PC-9 (cell line): Measurements from ENCODE around the gene OSTM1. TPM values are rescaled to one million over a fixed set of nuclear protein-coding genes. Genes with fewer than 3 reads are reported as not detected.

Source experiments
- BruUV-seq: library from RNA; stranded (reverse); fragments of 400-500 nt; replicated peaks from 2 replicates; lab custom pipeline; 2021; lab: Mats Ljungman, UMichigan
- CTCF ChIA-PET: fragments of 300-600 bp; sonication (Branson Sonifier 250); formaldehyde crosslinking; loops from one replicate; lab custom pipeline; 2022; ENCODE audit warnings: antibody characterized with exemption; lab: Charles Lee
- POLR2A ChIA-PET: fragments of 300-600 bp; sonication (Branson Sonifier 250); formaldehyde crosslinking; loops from one replicate; lab custom pipeline; 2022; ENCODE audit warnings: antibody characterized with exemption; ENCODE audit not compliant: unreplicated experiment; lab: Charles Lee
- DNase-seq, 2 experiments: peaks; one replicate each; pipeline versions ENCODE4 v3.0.0 to v3.0.0-alpha.2; 2015 to 2022; ENCODE audit warnings: mixed read lengths in 1 of 2
- H2AFZ ChIP-seq: fragments of 200-600 bp; sonication (generic); 2 replicates; pipeline ENCODE4 v1.8.1; 2017; ENCODE audit warnings: antibody characterized with exemption
- H3F3A ChIP-seq: fragments of 200-600 bp; sonication (generic); 2 replicates; pipeline ENCODE4 v1.8.1; 2017; ENCODE audit warnings: antibody characterized with exemption, mild to moderate bottlenecking, low read depth; ENCODE audit not compliant: insufficient read depth
- H3K27ac ChIP-seq: fragments of 200-600 bp; sonication (generic); 2 replicates; pipeline ENCODE4 v1.6.1; 2016; ENCODE audit warnings: mixed run types
- H3K27me3 ChIP-seq: fragments of 200-600 bp; sonication (generic); 2 replicates; pipeline ENCODE4 v1.6.1; 2016; ENCODE audit warnings: low read depth, mixed run types; ENCODE audit not compliant: insufficient read depth
- H3K36me3 ChIP-seq: fragments of 200-600 bp; sonication (generic); 2 replicates; pipeline ENCODE4 v1.6.1; 2016; ENCODE audit warnings: low read depth, mixed run types
- H3K4me1 ChIP-seq: fragments of 200-600 bp; sonication (generic); replicated peaks from 2 replicates; pipeline ENCODE4 v1.6.1; 2016; ENCODE audit warnings: mixed run types; ENCODE audit not compliant: insufficient read depth
- H3K4me2 ChIP-seq: fragments of 200-600 bp; sonication (generic); 2 replicates; pipeline ENCODE4 v1.6.1; 2017; ENCODE audit warnings: mixed run types
- H3K4me3 ChIP-seq: fragments of 200-600 bp; sonication (generic); 2 replicates; pipeline ENCODE4 v1.6.1; 2016; ENCODE audit warnings: mixed run types
- H3K79me2 ChIP-seq: fragments of 200-600 bp; sonication (generic); 2 replicates; pipeline ENCODE4 v1.6.1; 2017; ENCODE audit warnings: low read depth, mixed run types
- H3K9me2 ChIP-seq: fragments of 200-600 bp; sonication (generic); 2 replicates; pipeline ENCODE4 v1.8.1; 2017; ENCODE audit warnings: mild to moderate bottlenecking; ENCODE audit not compliant: insufficient read depth
- H3K9me3 ChIP-seq: fragments of 200-600 bp; sonication (generic); 2 replicates; pipeline ENCODE4 v1.8.1; 2016; ENCODE audit warnings: low read depth; ENCODE audit not compliant: insufficient read depth
- H4K20me1 ChIP-seq: fragments of 200-600 bp; sonication (generic); 2 replicates; pipeline ENCODE4 v1.8.1; 2017; ENCODE audit not compliant: insufficient read depth
- CTCF ChIP-seq: fragments of 200-600 bp; sonication (generic); conservative IDR thresholded peaks from 2 replicates; pipeline ENCODE4 v1.6.1; 2017; ENCODE audit warnings: mixed run types, antibody characterized with exemption, mild to moderate bottlenecking, moderate library complexity
- EZH2 ChIP-seq: fragments of 200-600 bp; sonication (generic); IDR thresholded peaks from 2 replicates; pipeline ENCODE4 v1.8.0; 2017; ENCODE audit warnings: antibody characterized with exemption, low read depth
- intact Hi-C: fragments of 100-400 bp; cut with micrococcal nuclease; formaldehyde crosslinking; loops from one replicate; pipeline ENCODE4 v1.10.0; 2022; ENCODE audit not compliant: unreplicated experiment
- total RNA-seq: library from RNA; stranded (reverse); gene quantifications from 2 replicates; pipeline ENCODE4 v1.2.3, GENCODE V29; 2021

The OSTM1 gene
- total RNA-seq, 1 experiment from 2014 or later, result 13.7 TPM

- Histone ChIP-seq H3F3A (peaks cover 11% of the 10 kb centered on the region), H3K4me2 (no peak overlapping the region), H3K79me2 (peaks cover 12% of the 10 kb centered on the region), H3K27ac (no peak overlapping the region), H3K9me3 (no peaks in the 10 kb centered on the region), H3K36me3 (no peaks in the 10 kb centered on the region), H3K9me2 (no peaks in the 10 kb centered on the region), H3K4me3 (no peak overlapping the region), H4K20me1 (no peaks in the 10 kb centered on the region), H2AFZ (no peak overlapping the region), H3K4me1 (peaks cover 41% of the 10 kb centered on the region), H3K27me3 (no peaks in the 10 kb centered on the region)
- TF ChIP-seq EZH2 (no peak), CTCF (no peak)
- DNase-seq, result peak in 1 of 2 experiments; percentile 4
- intact Hi-C loops, result no loop called here
- BruUV-seq, result no TSS peak
- CTCF ChIA-PET, result interaction anchor here (0.6 kb wide), 1 partner anchor 1520 kb away, joined by 4 read pairs; no protein-coding TSS in a partner anchor
- POLR2A ChIA-PET, result no interaction called here
Measured at GRCh38 chr6:108078191-108078590, 3.6 kb upstream of the OSTM1 start.

- H3K4me1 ChIP-seq, result peaks cover 17% of the 10 kb centered on the region
- peak overlapping the region; percentile 100 for H2AFZ ChIP-seq
- BruUV-seq, result no TSS peak
- H3K27me3 ChIP-seq, result no peaks in the 10 kb centered on the region
- CTCF ChIA-PET, result no interaction called here
- no peaks in the 10 kb centered on the region for H3F3A ChIP-seq
- TF ChIP-seq CTCF (no peak), EZH2 (no peak)
- DNase-seq, result no peak
- intact Hi-C loops, result no loop called here
- peaks cover 17% of the 10 kb centered on the region for H3K79me2 ChIP-seq
- no peaks in the 10 kb centered on the region for H3K9me3 ChIP-seq
- H3K27ac ChIP-seq, result 0 out of 2 replicates have a peak overlapping the region, but pooled peaks have one; percentile 29
- no peaks in the 10 kb centered on the region for H3K9me2 ChIP-seq
- H3K4me2 ChIP-seq, result peak overlapping the region; percentile 90
- peak overlapping the region; percentile 99 for H3K4me3 ChIP-seq
- H4K20me1 ChIP-seq, result no peaks in the 10 kb centered on the region
- POLR2A ChIA-PET, result interaction anchor here (0.6 kb wide), 1 partner anchor 190 kb away, joined by 3 read pairs; no protein-coding TSS in a partner anchor
- no peaks in the 10 kb centered on the region for H3K36me3 ChIP-seq
Measured at GRCh38 chr6:108074057-108074358, 533 bp downstream of the OSTM1 start.

- no peak for TF ChIP-seq EZH2
- no peak for TF ChIP-seq CTCF
- CTCF ChIA-PET, result no interaction called here
- H2AFZ ChIP-seq, result no peak overlapping the region
Measured at GRCh38 chr6:108071736-108072276, 2.7 kb downstream of the OSTM1 start.

More at GRCh38 chr6:108071736-108072276, 2.7 kb downstream of the OSTM1 start:
- Histone ChIP-seq H3K27me3 (no peaks in the 10 kb centered on the region), H3K36me3 (no peaks in the 10 kb centered on the region), H3K27ac (no peak overlapping the region), H3K79me2 (peaks cover 17% of the 10 kb centered on the region), H3K4me1 (peaks cover 14% of the 10 kb centered on the region), H3F3A (no peaks in the 10 kb centered on the region), H4K20me1 (no peaks in the 10 kb centered on the region), H3K9me2 (no peaks in the 10 kb centered on the region), H3K4me3 (no peak overlapping the region), H3K9me3 (no peaks in the 10 kb centered on the region), H3K4me2 (no peak overlapping the region)
- BruUV-seq, result no TSS peak
- intact Hi-C loops, result no loop called here
- no peak for DNase-seq
- POLR2A ChIA-PET, result no interaction called here
